GM19035 (cell line): ENCODE results near the gene VTN.
A peak's percentile ranks its signal among the peaks of the same experiment; 100 is the strongest.

Experiments
- ATAC-seq: cut with Tn5 transposase; IDR thresholded peaks from one replicate; pipeline ENCODE4 v1.9.1; 2021; ENCODE audit not compliant: unreplicated experiment

The VTN gene, protein sequence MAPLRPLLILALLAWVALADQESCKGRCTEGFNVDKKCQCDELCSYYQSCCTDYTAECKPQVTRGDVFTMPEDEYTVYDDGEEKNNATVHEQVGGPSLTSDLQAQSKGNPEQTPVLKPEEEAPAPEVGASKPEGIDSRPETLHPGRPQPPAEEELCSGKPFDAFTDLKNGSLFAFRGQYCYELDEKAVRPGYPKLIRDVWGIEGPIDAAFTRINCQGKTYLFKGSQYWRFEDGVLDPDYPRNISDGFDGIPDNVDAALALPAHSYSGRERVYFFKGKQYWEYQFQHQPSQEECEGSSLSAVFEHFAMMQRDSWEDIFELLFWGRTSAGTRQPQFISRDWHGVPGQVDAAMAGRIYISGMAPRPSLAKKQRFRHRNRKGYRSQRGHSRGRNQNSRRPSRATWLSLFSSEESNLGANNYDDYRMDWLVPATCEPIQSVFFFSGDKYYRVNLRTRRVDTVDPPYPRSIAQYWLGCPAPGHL

GRCh38 chr17:28370035-28370743 is at the start of gene VTN:
VTN (minus strand) TSS chr17:28370307; CDS start chr17:28370203, 104 bp downstream.
- ATAC-seq: no peak

- no peak for ATAC-seq
Observed at GRCh38 chr17:28416703-28417311, 46.7 kb upstream of the VTN start.

GRCh38 chr17:28415886-28416285 is 45.8 kb upstream of the VTN start:
- no peak for ATAC-seq

DNA sequence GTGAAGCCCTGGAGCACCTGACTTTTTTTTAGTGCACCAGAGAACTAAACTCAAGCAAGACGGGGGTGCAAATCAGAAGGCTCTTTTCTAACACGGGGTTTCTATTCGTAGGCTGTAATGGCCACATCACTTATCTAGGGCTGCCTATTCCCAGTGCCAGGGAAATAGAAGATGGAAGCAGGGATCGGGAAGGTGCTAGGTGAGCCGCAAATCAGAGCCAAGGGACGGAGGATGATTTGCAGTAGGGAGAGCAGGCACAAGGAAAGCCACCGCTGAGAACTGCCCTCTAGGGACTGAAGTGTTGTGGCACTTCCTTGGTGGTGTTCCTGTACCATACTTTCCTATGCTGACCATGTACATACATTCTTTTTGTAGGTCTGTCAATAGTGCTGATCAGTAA is 43.7 kb upstream of the VTN start:
- ATAC-seq: no peak

DNA sequence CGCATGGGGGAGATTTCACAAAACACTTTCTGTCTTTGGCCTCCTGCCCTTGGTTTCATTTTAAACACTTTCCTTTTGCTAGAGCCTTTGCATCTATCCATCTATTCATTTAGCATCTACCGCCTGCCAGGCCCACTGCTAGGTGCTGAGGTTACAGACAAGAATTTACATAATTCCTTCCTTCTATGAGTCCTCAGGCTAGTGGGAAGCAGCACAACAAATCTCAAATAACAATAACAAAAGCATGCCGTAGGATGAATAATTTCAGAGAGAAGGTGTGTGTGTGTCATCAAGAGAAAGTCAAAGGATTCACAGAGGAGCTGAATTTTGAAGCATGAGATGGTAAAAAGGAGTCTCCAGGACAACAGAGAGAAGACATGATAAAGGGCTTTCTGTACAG is 42.0 kb upstream of the VTN start:
- ATAC-seq: no peak

DNA sequence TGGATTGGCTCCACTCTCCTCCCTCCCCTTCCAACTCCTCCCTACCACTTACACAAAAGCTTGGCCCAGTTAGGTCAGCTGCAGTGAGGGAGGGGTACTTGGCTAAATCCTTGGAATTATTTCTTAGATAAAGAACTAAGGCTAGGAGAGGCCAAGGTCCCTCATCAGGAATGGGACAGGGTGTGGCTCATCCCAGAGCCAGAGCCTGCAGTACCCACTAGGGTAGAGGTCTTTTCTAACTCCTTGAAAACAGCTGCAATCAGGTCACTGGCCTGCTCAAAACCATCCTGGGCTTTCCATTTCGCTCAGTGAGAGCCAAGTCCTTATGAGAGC is 37.8 kb upstream of the VTN start:
- no peak for ATAC-seq

DNA sequence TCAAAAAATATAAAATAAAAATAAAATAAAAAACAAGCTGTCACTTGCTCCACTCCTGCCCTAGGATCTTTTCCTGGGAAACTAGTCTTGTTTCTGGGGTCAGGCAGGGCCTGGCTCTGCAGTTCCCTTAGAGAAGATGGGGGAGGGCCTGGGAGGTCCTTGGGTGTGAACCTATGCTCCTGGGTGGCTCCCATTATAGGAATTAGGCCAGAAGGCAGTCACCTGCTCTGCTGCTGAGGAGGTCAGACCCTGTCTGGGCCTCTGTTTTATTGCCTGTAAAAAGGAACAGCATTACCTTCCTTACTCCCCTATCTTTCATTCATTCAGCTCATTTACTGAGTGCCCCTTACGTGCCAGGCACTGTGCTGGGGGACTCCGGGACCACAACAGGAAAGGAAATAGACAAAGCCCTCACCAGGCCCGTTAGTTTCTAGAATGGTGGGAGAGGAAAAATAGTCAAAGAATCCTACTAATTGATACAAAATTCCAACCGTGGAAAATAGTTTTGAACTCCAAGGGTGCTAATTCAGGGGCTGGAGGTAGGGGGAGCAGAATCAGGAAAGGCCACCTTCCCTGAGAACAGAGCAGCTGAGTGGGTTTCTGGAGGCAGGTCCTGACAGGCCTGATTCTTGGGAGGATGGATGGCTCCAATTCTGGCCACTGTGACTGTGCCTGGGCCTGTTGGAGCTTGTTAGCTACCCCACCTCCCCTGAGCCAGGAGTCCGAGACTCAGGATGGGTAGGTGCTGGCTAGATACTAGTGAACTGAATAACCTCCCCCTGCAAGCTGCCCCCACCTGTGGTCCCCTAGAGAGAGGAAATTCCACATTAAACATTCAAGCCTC is 37.2 kb upstream of the VTN start:
- ATAC-seq: no peak

- no peak for ATAC-seq
Observed at GRCh38 chr17:28406473-28406814, 36.3 kb upstream of the VTN start.

DNA sequence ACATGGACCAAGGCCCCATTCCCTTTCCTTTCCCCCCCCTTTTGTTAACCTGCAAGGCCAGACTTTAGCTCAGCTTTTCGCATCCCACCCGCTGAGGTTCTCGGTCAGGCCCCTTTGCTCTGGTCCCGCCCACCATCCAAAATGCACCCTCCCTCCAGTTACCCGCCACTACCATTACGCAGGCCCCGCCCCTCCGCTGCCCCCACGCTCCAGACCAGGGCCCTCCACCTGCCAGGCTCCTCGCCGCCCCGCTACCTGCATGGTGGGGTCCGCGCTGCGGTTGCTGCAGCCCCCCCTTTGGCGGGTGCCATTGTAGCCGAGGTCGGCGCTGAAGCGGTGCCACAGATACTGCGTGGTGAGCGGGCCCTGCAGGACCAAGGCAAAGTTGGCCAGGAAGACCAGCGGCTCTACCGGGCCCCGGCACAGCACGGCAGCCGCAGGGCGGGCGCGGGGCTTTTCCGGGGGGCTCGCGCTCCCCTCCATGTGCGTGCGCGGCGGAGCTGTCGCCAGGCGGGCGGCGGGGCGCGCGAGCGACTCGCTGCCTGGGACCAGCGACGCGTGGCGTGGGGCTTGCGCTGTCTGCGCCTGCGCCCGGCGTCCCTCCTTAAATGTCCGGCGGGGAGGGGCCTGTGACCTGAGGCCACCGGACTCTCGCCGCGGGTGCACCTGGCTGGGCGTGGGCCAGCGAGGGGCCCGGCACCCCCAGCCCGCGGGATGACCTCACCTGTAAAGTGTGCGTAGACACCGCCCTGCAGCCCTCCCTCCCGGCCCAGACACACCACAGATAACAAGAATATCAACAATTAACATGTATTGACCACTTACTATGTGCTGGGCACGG is 35.7 kb upstream of the VTN start, which contains the start of gene SLC46A1:
Gene SLC46A1, minus strand, starts transcription at position 581 of the 841 bp plus-strand sequence. Its CDS starts 98 bp downstream, at position 483.
- ATAC-seq: peak; percentile 79

- ATAC-seq: no peak
Observed at GRCh38 chr17:28404812-28405570, 34.9 kb upstream of the VTN start.

DNA sequence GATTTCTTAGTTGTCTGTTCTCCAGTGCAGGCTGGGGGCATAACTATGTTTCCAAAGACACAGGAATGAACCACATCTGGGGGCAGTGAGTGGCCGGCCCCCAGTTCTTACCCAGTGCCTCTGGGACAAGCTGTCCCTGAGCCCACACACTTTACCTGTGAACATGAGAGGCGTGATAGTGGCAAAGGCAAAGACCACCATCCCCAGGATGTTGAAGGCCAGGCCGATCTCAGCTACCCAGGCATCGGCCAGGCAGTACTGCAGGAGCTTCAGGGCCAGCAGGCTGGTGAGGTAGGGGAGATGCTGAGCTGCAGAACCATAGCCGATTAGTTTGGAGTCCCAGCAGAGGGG is 34.3 kb upstream of the VTN start:
- no peak for ATAC-seq

DNA sequence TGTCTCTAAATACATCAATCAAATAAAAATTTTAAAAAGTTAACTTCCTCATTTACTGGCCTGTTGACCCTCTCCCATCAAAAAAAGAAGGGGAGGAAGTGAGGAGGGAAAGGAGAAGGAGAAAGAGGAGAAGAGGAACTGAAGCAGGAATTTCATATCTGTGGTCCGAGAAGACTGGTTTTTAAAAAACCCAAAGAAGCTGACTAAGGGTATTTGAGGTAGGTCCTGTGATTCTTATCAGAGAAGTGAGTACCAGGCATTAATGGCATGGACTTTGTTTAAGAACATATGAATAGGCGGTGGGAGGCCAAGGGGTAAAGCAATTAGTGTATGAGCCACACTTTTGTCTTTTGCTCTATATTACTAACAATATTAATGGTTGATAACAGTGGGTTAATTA is 33.9 kb upstream of the VTN start:
- ATAC-seq: no peak

- ATAC-seq: no peak
Observed at GRCh38 chr17:28402844-28403243, 32.7 kb upstream of the VTN start.

- no peak for ATAC-seq
Observed at GRCh38 chr17:28402224-28402630, 32.1 kb upstream of the VTN start.

DNA sequence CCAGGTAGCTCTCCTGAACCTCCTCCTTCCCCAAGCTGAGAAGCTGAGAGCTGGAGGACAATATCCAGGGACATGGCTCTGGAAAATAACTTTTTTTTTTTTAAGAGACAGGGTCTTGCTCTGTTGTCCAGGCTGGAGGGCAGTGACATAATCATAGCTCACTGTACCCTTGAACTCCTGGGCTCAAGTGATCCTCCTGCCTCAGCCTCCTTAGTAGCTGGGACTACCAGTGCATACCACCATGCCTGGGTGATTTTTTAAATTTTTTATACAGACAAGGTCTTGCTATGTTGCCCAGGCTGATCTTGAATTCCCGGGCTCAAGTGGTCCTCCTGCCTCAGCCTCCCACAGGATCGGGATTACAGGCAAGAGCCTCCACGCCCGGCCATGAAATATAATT is 29.7 kb upstream of the VTN start:
- ATAC-seq: no peak

GRCh38 chr17:28398280-28398981 is 28.3 kb upstream of the VTN start:
- ATAC-seq: no peak

DNA sequence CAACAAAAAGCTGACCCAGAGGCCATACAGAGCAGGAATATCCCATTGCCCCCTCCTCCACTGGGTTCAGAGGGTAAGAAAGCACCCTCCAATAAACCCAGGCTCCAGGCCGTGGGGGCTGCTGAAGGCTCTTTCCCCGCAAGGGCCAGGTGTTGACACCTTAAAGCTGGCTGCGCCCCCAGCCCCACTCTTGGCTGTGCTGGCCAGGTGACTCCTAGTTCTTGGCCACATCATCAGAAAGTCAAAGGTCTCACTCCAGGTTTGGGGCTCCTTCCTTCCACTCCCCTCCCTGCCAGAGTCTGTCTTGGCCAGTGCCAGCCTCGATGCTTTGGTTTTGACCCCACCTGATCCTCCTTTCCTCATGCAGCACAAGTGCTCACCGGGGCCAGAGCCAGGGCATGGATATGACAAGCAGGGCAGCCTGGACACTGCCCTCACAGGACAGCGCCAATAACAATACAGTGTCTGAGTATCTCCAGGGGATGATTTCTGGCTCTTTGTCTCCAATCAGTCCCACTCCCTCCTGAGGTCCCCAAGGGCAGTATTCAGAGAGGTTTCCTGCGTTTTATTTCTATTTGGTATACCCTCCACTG is 27.7 kb upstream of the VTN start:
- ATAC-seq: no peak

DNA sequence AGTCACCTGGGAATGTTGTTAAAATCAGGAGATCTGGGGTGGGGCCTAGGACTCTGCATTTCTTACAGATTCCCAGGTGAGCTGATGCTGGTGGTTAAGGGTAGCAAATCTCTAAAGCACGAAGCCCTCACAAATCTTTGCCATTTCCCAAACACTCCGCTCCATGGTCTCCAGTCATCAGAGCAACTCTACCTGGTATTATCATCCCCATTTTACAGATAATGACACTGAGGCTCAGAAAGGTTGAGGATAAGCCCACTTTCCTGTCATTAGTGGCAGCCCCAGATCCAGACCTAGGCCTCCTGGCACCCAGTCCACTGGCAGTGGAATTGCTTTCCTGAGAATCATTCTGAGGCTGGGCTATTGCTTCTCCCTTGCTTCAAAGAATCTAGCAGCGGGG is 27.2 kb upstream of the VTN start:
- ATAC-seq: no peak
